PC-9 (cell line): ENCODE data around the gene TCF12.

ENCODE experiments used
- EZH2 ChIP-seq: fragments of 200-600 bp; sonication (generic); IDR thresholded peaks from 2 replicates; pipeline ENCODE4 v1.8.0; 2017; ENCODE audit warnings: antibody characterized with exemption, low read depth
- TF ChIP-seq, protein P1 (sequence below): fragments of 200-600 bp; sonication (generic); conservative IDR thresholded peaks from 2 replicates; pipeline ENCODE4 v1.6.1; 2017; ENCODE audit warnings: mixed run types, antibody characterized with exemption, mild to moderate bottlenecking, moderate library complexity

DNA sequence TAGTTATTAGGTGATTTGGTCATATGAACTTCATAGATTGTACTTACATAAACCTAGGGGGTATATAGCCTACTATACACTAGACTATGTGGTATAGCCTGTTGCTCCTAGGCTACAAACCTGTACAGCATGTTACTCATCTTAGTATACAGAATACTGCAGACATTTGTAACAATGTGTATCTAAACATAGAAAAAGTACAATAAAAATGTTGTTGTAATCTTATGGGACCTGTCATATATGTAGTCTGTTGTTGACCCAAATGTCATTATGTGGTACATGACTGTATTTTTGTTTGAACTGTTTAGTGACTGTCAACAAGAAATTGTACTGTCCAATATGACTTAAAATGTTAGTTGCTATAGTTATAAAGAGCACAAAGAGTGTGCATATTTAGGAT lies 69.8 kb downstream of the TCF12 start:
- TF ChIP-seq, protein P1, sequence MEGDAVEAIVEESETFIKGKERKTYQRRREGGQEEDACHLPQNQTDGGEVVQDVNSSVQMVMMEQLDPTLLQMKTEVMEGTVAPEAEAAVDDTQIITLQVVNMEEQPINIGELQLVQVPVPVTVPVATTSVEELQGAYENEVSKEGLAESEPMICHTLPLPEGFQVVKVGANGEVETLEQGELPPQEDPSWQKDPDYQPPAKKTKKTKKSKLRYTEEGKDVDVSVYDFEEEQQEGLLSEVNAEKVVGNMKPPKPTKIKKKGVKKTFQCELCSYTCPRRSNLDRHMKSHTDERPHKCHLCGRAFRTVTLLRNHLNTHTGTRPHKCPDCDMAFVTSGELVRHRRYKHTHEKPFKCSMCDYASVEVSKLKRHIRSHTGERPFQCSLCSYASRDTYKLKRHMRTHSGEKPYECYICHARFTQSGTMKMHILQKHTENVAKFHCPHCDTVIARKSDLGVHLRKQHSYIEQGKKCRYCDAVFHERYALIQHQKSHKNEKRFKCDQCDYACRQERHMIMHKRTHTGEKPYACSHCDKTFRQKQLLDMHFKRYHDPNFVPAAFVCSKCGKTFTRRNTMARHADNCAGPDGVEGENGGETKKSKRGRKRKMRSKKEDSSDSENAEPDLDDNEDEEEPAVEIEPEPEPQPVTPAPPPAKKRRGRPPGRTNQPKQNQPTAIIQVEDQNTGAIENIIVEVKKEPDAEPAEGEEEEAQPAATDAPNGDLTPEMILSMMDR, result no peak
- no peak for TF ChIP-seq EZH2
